GM08714 (cell line): ENCODE results near the gene TRDN.

Source experiments
- H3K4me3 ChIP-seq: fragments of 200-500 bp; sonication (Bioruptor generic); 2 replicates; pipeline ENCODE4 v1.5.1; 2014; ENCODE audit warnings: mild to moderate bottlenecking, low read length, inconsistent platforms
- ZNF274 ChIP-seq: IDR thresholded peaks from 2 replicates; pipeline ENCODE4 v1.6.1; 2012; ENCODE audit warnings: mild to moderate bottlenecking, low read depth, low read length

Gene TRDN, protein sequence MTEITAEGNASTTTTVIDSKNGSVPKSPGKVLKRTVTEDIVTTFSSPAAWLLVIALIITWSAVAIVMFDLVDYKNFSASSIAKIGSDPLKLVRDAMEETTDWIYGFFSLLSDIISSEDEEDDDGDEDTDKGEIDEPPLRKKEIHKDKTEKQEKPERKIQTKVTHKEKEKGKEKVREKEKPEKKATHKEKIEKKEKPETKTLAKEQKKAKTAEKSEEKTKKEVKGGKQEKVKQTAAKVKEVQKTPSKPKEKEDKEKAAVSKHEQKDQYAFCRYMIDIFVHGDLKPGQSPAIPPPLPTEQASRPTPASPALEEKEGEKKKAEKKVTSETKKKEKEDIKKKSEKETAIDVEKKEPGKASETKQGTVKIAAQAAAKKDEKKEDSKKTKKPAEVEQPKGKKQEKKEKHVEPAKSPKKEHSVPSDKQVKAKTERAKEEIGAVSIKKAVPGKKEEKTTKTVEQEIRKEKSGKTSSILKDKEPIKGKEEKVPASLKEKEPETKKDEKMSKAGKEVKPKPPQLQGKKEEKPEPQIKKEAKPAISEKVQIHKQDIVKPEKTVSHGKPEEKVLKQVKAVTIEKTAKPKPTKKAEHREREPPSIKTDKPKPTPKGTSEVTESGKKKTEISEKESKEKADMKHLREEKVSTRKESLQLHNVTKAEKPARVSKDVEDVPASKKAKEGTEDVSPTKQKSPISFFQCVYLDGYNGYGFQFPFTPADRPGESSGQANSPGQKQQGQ

DNA sequence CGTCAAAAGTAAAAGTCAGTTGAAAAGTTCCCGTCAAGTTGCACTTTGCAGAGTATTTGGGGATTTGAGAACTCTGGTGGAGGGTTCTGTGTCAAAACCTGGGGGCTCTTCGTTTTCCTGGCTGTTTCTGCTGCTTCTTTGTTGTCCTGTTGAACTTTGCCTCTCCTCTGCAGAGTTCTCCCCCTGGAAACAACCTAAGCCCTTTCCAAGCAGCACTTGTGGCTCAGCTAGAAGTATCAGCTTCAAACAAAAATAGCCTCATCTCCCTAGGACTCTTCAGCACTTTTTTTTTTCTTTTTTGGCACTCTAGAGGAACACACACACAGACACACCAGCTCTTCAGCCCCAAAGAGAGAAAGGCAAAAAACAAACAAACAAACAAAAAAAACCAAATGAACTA, at the start of gene TRDN:
TSS of gene TRDN (minus strand) at position 169 of the 400 bp plus-strand sequence. CDS start 175 bp downstream, outside the sequence.
- no peak for TF ChIP-seq ZNF274
- H3K4me3 ChIP-seq, result no peak within 1 kb of the TSS

DNA sequence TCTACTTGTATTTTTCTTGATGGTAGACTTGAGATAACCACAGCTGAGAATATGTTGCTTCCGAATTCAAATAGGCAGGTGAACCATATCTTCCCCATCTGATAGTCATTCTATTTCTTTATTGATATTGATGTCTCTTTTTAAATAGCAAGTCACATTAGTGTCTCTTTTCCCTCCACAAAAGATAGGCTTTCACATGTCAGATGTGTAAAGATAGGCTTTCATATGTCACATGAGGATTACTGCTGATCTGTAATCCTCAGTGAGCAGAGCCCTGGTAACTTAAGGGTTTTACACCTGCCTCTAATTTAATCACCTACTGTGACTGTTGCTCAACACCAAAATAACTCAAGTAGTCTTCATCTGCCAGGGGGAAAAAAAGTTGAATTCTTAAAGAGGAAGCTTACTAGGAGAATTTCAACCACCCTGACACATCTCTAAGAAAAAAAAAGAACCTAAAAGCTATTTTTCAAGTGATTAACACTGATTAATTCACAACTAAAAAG, 45.3 kb upstream of the TRDN start:
- TF ChIP-seq ZNF274, result no peak
- no peak overlapping the region for H3K4me3 ChIP-seq

DNA sequence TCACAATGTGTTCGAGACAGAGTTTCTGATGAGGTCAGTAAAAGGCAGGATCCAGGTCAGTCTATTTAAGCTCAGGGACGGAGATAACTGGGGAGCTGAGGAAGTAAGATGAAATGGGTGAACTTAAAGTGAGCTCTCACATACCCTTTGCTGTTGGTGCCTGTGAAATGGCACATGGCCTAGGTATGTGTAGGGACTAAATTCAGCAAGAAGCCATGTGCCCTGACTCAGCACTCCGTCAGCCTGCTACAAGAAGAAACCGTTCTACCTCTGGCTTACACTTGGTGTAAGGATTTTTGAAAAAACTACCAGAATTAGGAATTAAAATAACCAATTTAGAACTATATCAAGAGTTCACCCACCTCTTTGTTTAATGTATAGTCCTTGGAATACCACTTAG, 41.1 kb upstream of the TRDN start:
- no peak overlapping the region for H3K4me3 ChIP-seq
- no peak for TF ChIP-seq ZNF274

DNA sequence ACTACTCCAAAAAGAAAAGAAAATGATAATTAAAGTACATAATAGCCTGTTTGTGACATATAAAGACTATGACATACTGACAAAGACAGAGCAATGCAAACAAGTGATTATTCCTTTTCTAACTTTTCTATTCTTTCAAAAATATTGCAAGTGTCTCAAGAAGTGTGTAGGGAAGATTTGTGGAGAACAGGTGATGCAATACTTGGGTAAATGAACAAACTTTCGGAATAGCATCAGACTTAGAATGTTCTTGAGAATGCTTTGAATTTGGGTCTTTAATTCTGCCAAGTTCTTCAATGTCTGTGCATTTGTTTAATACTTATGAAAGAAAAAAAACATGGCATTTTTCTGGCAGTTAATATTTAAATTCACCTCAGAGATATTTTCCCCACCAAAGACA, 40.0 kb upstream of the TRDN start:
- no peak for TF ChIP-seq ZNF274
- no peak overlapping the region for H3K4me3 ChIP-seq

DNA sequence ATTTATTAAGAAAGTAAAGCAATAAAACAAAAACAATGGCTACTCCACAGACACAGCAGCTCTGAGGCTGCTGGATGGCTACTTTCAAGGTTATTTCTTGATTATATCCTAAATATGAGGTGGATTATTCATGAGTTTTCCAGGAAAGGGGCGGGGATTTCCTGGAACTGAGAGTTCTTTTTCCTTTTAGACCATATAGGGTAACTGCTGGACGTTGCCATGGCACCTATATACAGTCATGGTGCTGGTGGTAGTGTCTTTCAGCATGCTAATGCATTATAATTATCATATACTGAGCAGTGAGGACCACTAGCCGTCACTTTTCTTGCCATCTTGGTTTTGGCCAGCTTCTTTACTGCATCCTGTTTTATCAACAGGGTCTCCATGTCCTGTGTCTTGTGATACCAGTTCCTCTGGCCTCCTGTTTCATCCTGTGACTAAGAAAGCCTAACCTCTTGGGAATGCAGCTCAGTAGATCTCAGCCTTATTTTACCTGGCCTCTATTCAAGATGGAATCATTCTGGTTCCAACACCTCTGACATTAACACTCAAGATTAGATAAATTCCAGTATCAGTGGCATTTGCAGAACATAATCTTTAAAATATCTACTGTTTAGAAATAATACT, 32.3 kb upstream of the TRDN start:
- no peak overlapping the region for H3K4me3 ChIP-seq
- no peak for TF ChIP-seq ZNF274

DNA sequence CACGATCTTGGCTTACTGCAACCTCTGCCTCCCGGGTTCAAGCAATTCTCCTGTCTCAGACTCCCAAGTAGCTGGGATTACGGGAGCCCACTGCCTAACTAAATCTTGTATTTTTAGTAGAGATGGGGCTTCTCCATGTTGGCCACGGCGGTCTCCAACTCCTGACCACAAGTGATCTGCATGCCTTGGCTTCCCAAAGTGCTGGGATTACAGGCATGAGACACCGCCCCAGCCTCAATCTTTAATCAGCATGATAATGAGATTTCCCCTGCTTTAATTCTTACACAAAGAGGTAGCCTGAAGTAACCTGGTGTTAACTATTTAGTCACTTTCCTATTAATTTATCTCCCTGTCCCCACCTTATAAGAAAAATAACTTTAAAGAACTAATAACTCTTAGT, 31.3 kb upstream of the TRDN start:
- no peak for TF ChIP-seq ZNF274
- H3K4me3 ChIP-seq, result no peak overlapping the region

DNA sequence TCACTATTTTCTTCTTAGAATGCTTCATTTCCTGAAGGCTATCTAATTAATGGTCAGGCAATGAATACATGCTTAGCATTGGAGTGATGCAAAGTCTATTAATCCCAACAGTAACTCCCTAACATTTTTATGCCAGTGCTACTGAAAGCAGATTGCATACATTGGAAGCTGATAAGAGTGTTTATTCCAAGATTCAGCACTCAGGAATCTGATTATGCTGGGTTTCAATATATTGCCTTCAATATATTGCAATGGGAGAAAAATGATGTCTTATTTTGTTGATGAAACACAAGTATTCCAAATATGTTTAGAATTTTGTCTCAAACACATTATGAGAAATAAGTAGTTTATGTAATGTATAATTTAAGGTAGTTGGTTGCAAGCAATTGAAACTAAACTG, 26.7 kb upstream of the TRDN start:
- H3K4me3 ChIP-seq, result no peak overlapping the region
- no peak for TF ChIP-seq ZNF274

DNA sequence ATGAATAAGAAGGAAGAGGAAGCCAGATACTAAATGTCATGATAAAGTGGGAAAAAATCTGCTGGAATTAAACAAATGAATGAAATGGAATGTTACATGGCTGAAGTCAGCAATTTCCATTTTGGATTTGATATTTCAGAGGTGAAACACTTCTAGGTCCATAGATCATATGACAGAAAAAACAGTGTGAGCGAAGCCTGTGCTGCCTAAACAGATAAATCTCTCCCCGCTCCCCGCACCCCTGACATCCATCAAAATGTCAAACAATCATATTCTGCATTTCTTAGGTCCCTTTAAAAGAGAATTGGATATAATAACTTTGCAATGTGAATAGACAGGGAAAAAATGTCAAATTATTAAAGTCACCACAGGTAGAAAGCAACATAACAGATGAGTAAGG, 26.0 kb upstream of the TRDN start:
- no peak for TF ChIP-seq ZNF274
- H3K4me3 ChIP-seq, result no peak overlapping the region

DNA sequence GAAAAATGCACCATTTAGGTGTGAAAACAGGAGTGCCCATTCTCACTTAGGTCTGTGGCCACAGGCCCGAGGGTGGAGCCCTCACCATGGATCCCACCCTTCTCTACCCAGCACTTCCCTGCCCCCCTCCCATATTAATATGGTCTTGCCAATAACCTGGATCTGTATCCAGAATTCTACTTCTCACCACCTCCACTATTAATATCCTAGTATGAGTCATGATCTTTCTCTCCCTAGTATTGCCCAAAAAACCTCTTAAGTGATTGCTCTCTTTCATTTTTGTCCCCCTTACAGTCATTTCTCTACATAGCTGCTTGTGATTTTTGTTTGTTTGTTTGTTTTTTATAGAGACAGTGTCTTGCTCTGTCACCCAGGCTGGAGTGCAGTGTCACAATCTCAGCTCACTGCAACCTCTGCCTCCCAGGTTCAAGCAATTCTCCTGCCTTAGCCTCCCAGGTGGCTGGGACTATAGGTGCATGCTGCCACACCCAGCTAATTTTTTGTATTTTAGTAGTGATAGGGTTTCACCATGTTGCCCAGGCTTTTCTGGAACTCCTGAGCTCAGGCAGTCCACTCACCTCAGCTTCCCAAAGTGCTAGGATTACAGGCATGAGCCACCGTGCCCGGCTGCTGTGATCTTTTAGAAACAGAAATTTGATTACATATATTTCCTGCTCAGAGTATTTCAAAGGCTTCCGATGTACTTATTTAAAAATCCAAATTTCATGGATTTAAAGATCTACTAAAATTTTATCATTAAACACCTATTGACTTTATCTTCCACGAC, 24.5 kb upstream of the TRDN start:
- no peak for TF ChIP-seq ZNF274
- H3K4me3 ChIP-seq, result no peak overlapping the region

DNA sequence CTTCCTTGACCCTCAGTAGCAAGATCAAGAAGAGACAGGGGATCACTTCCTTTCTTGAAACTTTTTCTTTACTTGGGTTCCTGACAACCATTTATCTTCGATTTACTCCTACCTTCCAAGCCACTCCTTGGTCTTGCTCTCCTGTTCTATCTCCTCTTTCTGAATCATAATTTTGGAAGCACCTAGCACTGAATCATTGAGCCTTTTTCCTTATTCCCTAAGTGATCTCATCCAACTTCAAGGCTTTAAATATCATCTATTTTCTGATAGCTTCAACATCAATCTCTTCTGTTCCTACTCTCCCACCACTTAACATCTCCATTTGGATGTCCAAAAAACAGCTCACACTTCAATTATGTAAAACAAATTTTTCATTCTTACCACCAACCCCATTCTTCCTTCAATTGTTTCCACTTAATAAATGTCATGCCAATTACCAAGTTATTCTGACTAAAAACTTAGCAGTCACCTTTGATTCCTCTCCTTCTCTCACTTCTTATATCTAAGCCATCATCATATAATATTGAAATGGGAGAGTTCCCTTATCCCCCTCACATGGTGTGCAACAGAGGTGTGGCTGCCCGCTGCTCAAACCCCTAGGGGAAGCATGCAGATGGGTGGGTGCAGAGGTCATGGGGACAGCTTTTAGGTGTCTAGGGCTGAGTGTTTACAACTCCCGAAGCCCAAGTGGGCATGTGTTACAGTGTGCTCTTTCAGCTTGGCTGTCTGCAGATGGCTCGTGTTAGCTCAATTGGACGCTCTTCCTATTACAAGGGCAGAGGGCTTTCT, 23.4 kb upstream of the TRDN start:
- no peak overlapping the region for H3K4me3 ChIP-seq
- no peak for TF ChIP-seq ZNF274

DNA sequence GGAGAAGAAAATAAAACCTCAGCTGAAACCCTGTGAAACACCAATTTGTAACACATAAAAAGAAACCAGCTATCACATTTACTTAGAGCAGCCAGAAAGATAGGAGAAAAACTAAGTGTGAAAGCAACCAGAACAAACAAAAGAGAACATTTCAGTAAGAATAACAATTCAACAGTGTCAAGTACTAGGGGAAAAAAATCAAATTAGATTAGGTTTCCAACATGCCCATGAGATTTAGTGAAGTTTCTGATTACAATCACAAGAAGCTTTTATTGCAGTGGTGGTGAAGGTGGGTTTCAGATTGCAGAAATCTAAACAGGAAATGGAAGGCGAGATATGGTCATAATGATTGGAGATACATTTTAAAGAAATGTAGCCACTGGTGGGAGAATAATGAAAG, 22.1 kb upstream of the TRDN start:
- TF ChIP-seq ZNF274, result no peak
- no peak overlapping the region for H3K4me3 ChIP-seq

DNA sequence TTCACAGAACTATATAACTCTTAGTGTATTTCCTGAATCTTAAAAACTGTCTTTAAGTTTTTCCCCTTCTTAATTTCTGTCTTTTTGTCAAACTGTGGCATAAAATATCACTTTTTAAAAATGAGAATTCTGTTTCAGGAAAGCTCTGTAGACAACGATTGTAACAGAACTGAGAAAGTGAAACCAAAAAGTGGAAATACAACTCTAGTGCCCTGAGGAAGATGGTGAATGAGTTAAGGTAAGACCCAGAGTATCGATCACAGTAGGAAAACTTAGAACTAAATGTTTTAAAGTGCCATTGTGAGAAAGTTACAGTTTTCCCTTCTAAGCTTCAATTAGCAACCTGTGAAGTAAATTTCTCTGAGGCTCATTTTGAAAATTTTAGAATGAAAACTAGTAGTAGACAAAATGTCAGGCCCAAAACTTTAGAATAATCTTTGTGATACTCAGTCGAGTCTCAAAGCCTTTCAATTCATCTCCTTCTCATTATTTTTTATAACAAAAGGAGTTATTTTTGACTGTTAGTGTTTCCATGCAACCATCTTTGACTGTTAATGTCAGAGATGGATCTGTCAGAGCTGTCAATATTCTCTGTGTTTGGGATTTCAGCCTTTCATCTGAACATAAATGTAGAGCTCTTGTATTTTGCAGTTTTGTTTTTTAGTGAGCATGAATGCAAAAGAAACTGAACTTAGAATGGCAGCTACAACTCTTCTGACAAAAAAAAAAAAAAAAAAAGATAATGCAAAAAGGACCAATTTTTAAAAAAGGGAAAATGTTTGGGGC, 19.0 kb upstream of the TRDN start:
- H3K4me3 ChIP-seq, result no peak overlapping the region; the same call in 1 of the 2 replicates
- no peak for TF ChIP-seq ZNF274
